OCI-LY7 (cell line): Measurements from ENCODE around the gene ATG12. TPM values are rescaled to one million over a fixed set of nuclear protein-coding genes. Genes with fewer than 3 reads are reported as not detected.

Source experiments
- BruUV-seq: library from RNA; stranded (reverse); fragments of 400-500 nt; replicated peaks from 2 replicates; lab custom pipeline; 2021; lab: Mats Ljungman, UMichigan
- CTCF ChIA-PET: fragments of 300-600 bp; sonication (Branson Sonifier 250); formaldehyde crosslinking; loops from one replicate; lab custom pipeline; 2022; ENCODE audit warnings: antibody characterized with exemption; ENCODE audit not compliant: unreplicated experiment; lab: Charles Lee
- POLR2A ChIA-PET: fragments of 300-600 bp; sonication (Branson Sonifier 250); formaldehyde crosslinking; loops from one replicate; lab custom pipeline; 2022; ENCODE audit warnings: antibody characterized with exemption; lab: Charles Lee
- DNase-seq: peaks from one replicate; pipeline ENCODE4 v3.0.0-alpha.2; 2015; ENCODE audit warnings: low spot score
- H2AFZ ChIP-seq: fragments of 200-600 bp; sonication (generic), shearing (Covaris generic); 2 replicates; pipeline ENCODE4 v1.6.1; 2014; ENCODE audit warnings: mild to moderate bottlenecking, antibody characterized with exemption, low read length, moderate library complexity
- H3K27ac ChIP-seq: fragments of 200-600 bp; sonication (generic); 2 replicates; pipeline ENCODE4 v1.5.1; 2014; ENCODE audit warnings: mixed run types, low read depth, mild to moderate bottlenecking, moderate library complexity, low read length, inconsistent platforms; ENCODE audit not compliant: poor library complexity, severe bottlenecking
- H3K36me3 ChIP-seq: fragments of 200-600 bp; sonication (generic); 2 replicates; pipeline ENCODE4 v1.6.1; 2014; ENCODE audit warnings: mild to moderate bottlenecking, antibody characterized with exemption, low read length, moderate library complexity, mixed read lengths; ENCODE audit not compliant: insufficient read depth
- H3K4me1 ChIP-seq: fragments of 200-600 bp; sonication (generic); 2 replicates; pipeline ENCODE4 v1.5.1; 2014; ENCODE audit warnings: mild to moderate bottlenecking, low read length; ENCODE audit not compliant: insufficient read depth, poor library complexity, severe bottlenecking
- H3K4me2 ChIP-seq: fragments of 200-600 bp; sonication (generic); 2 replicates; pipeline ENCODE4 v1.6.1; 2014; ENCODE audit warnings: mild to moderate bottlenecking, low read length
- H3K4me3 ChIP-seq: fragments of 200-600 bp; sonication (generic); 2 replicates; pipeline ENCODE4 v1.5.1; 2014; ENCODE audit warnings: mild to moderate bottlenecking, low read depth, low read length; ENCODE audit not compliant: poor library complexity, severe bottlenecking
- H3K79me2 ChIP-seq: fragments of 200-600 bp; sonication (generic); 2 replicates; pipeline ENCODE4 v1.6.1; 2016; ENCODE audit warnings: low read depth, mild to moderate bottlenecking, low read length, moderate library complexity, mixed read lengths; ENCODE audit not compliant: insufficient read depth
- H3K9me2 ChIP-seq: fragments of 200-600 bp; sonication (generic); 2 replicates; pipeline ENCODE4 v1.6.1; 2016; ENCODE audit warnings: mild to moderate bottlenecking, low read length, mixed read lengths; ENCODE audit not compliant: insufficient read depth
- H3K9me3 ChIP-seq: fragments of 200-600 bp; sonication (generic); 2 replicates; pipeline ENCODE4 v1.6.1; 2014; ENCODE audit warnings: mild to moderate bottlenecking, mixed run types, low read length, mixed read lengths
- H4K20me1 ChIP-seq: fragments of 200-600 bp; sonication (generic); 2 replicates; pipeline ENCODE4 v1.6.1; 2014; ENCODE audit warnings: mild to moderate bottlenecking, antibody characterized with exemption, low read length, moderate library complexity, mixed read lengths; ENCODE audit not compliant: insufficient read depth
- EZH2phosphoT487 ChIP-seq: fragments of 200-600 bp; sonication (generic); IDR thresholded peaks from 2 replicates; pipeline ENCODE4 v1.6.1; 2018; ENCODE audit warnings: low read depth, borderline replicate concordance, mild to moderate bottlenecking, mixed run types, antibody characterized with exemption, low read length, moderate library complexity, mixed read lengths
- intact Hi-C: fragments of 100-400 bp; cut with micrococcal nuclease; formaldehyde crosslinking; loops from one replicate; pipeline ENCODE4 v1.10.0; 2022; ENCODE audit not compliant: unreplicated experiment
- total RNA-seq, 2 experiments: library from RNA; depleted of rRNA in 1 of 2; stranded (reverse); fragments of >200 nt in 1 of 2; shearing (Covaris generic) in 1 of 2; gene quantifications; 2 replicates each; pipeline ENCODE4 v1.2.3, GENCODE V29; 2014 to 2022
- TF ChIP-seq, protein P1 (sequence below): fragments of 200-600 bp; sonication (generic); conservative IDR thresholded peaks from 2 replicates; pipeline ENCODE4 v1.5.1; 2014; ENCODE audit warnings: mild to moderate bottlenecking, antibody characterized with exemption, low read length, moderate library complexity, mixed read lengths

ATG12 gene
- total RNA-seq, 2 experiments from 2014 or later, result 38.0 to 48.3 TPM

DNA sequence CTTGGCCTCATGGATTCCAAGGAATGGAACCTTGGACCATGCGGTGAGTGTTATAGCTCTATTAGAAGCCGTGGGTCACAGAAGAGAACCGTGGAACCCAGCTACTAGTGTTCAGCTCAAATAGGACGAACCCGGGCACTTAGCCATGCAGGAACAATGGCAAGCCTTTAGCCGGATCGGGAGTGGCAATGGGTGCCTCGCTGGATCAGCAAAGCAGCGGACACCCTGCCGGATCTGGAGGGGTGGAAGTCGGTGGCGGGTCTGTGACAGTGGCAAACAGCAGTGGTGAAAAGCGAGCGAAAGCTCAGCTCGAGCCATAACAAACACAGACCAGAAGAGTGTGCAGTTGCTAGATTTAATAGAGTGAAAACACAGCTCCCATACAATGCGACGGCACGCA, 22.5 kb downstream of the ATG12 start:
- Histone ChIP-seq H3K9me2 (no peaks in the 10 kb centered on the region), H2AFZ (no peak overlapping the region), H3K36me3 (no peaks in the 10 kb centered on the region), H3K4me1 (no peaks in the 10 kb centered on the region), H3K79me2 (no peaks in the 10 kb centered on the region), H3K27ac (no peak overlapping the region), H3K9me3 (no peaks in the 10 kb centered on the region), H3K4me3 (no peak overlapping the region), H3K4me2 (no peak overlapping the region), H4K20me1 (no peaks in the 10 kb centered on the region)
- POLR2A ChIA-PET, result no interaction called here
- DNase-seq, result no peak
- BruUV-seq, result no TSS peak
- intact Hi-C loops, result no loop called here
- CTCF ChIA-PET, result no interaction called here
- no peak for TF ChIP-seq EZH2phosphoT487
- TF ChIP-seq, protein P1, sequence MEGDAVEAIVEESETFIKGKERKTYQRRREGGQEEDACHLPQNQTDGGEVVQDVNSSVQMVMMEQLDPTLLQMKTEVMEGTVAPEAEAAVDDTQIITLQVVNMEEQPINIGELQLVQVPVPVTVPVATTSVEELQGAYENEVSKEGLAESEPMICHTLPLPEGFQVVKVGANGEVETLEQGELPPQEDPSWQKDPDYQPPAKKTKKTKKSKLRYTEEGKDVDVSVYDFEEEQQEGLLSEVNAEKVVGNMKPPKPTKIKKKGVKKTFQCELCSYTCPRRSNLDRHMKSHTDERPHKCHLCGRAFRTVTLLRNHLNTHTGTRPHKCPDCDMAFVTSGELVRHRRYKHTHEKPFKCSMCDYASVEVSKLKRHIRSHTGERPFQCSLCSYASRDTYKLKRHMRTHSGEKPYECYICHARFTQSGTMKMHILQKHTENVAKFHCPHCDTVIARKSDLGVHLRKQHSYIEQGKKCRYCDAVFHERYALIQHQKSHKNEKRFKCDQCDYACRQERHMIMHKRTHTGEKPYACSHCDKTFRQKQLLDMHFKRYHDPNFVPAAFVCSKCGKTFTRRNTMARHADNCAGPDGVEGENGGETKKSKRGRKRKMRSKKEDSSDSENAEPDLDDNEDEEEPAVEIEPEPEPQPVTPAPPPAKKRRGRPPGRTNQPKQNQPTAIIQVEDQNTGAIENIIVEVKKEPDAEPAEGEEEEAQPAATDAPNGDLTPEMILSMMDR, result no peak

DNA sequence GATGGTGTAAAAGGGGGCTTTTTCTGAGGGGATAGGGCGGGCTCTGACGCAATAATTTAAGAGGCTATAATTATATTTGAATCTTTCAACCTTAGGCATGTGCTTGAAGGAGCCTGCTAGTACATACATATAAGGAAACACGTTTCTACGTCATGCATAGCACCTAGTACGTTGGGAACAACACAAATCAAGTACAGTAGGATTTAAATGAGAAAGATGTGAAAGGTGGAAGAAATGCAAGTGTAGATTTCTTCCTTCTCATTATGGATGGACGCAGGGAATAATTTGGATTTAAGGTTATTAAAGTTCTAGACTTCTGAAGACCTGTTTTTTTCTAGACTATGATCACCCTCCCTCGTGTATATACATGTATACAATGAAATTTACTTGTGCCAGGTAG, 24.0 kb downstream of the ATG12 start:
- DNase-seq, result no peak
- CTCF ChIA-PET, result no interaction called here
- BruUV-seq, result no TSS peak
- no peak for TF ChIP-seq EZH2phosphoT487
- TF ChIP-seq, protein P1, result no peak
- H3K36me3 ChIP-seq, result no peaks in the 10 kb centered on the region
- H3K4me2 ChIP-seq, result no peak overlapping the region
- no peaks in the 10 kb centered on the region for H3K9me3 ChIP-seq
- H3K27ac ChIP-seq, result no peak overlapping the region
- H4K20me1 ChIP-seq, result no peaks in the 10 kb centered on the region
- no peak overlapping the region for H2AFZ ChIP-seq
- POLR2A ChIA-PET, result no interaction called here
- H3K79me2 ChIP-seq, result no peaks in the 10 kb centered on the region
- no peak overlapping the region for H3K4me3 ChIP-seq
- no peaks in the 10 kb centered on the region for H3K9me2 ChIP-seq
- H3K4me1 ChIP-seq, result no peaks in the 10 kb centered on the region
- intact Hi-C loops, result no loop called here

DNA sequence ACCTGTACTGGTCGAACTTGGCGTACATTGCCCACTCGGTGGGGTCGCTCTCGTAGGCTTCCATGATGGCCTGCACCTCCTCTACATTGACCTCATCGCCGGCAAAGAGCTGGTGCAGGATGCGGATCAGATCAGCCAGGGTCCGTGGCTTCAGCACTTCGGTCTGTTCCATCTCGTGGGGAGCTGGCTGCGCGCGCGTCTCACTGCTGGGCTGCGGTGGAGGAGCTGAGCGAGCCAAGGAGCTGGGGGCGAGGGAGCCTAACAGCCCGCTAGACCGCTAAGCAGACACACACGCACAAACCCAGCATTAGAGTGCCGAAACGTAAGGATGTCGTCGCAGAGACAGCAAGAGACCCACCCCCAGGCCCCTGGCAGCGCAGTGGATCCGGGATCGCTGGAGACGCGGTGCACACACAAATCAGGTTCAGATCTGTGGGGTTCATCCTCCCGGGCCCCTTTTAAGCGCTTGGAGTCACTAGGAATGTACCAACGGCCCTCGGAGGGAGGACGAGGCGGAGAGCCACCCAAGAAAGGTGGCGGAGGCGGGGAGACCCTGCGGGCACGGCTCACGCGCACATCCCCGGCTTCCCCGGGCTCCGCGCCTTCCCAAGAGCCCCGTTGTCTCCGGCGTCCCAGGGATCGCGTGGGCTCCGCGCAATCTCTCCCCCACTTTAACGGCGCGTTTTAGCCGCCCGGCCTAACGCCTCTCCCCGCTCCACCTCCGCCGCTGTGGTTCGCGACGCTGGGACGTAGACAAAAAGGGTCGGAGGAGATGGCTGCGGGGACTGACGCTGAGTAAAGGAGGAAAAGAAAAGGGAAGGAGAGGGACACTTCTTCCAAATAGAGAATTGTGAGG, 24.9 kb downstream of the ATG12 start, which contains the start of gene CDO1:
Gene CDO1, minus strand, starts transcription at position 434 of the 856 bp plus-strand sequence. Its CDS starts 262 bp downstream, at position 172.
- Histone ChIP-seq H3K4me3 (no peak within 1 kb of the TSS), H3K9me3 (no peaks in the 10 kb centered on the region), H3K79me2 (no peaks in the 10 kb centered on the region), H4K20me1 (no peaks in the 10 kb centered on the region), H3K4me2 (no peak within 1 kb of the TSS), H3K27ac (no peak within 1 kb of the TSS), H3K36me3 (no peaks in the 10 kb centered on the region), H3K9me2 (no peaks in the 10 kb centered on the region), H2AFZ (no peak within 1 kb of the TSS), H3K4me1 (no peaks in the 10 kb centered on the region)
- intact Hi-C loops, result no loop called here
- ChIA-PET POLR2A (interaction anchor here (0.6 kb wide), 1 partner anchor 10 kb away, joined by 6 read pairs; no protein-coding TSS in a partner anchor), CTCF (no interaction called here)
- TF ChIP-seq, protein P1, result no peak
- TF ChIP-seq EZH2phosphoT487, result no peak
- no peak for DNase-seq
- no TSS peak for BruUV-seq
